Upper lobe of left lung (tissue), 4 donors: ENCODE data around the gene ZDHHC4.

Source experiments
- POLR2A ChIP-seq, 4 donors: fragments of 450-650 bp; IDR thresholded peaks; one replicate each; pipeline ENCODE4 v1.5.1; 2016 to 2017; ENCODE audit warnings: antibody characterized with exemption in 4 of 4, mild to moderate bottlenecking in 2 of 4
- POLR2AphosphoS5 ChIP-seq, 2 donors: sonication (generic); formaldehyde crosslinking; IDR thresholded peaks; one replicate each; pipeline ENCODE4 v1.5.1; 2017; ENCODE audit warnings: antibody characterized with exemption in 2 of 2
- TF ChIP-seq, protein P1 (sequence below), 6 experiments: fragments of 450-650 bp in 4 of 6; fragments of 200-600 bp in 2 of 6; sonication (generic) in 2 of 6; IDR thresholded peaks; one replicate each; pipeline ENCODE4 v1.5.1; 2016 to 2019; ENCODE audit warnings: antibody characterized with exemption in 6 of 6

DNA sequence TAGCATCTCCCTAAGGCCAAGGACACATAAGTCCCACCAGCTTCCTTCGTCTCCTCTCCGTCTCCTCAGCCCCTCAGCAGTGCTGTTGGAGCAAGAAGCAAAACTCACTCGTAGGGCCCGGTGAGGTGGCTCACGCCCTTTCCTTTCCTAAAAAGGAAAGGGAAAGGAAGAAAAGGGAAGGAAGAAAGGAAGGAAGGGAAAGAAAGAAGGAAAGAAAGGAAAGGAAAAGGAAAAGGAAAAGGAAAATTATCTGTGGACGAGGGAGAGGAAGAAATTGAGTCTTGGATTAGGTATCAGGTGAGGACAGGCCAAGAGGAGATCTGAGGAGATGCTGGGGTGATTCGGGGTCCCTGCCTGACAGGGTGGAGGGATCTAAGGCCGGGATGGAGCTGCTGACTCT lies 56.8 kb downstream of the ZDHHC4 start:
- TF ChIP-seq POLR2A (IDR thresholded peaks at IDR 0.05) (no peak), POLR2AphosphoS5 (IDR thresholded peaks at IDR 0.05) (no peak)
- TF ChIP-seq, protein P1, sequence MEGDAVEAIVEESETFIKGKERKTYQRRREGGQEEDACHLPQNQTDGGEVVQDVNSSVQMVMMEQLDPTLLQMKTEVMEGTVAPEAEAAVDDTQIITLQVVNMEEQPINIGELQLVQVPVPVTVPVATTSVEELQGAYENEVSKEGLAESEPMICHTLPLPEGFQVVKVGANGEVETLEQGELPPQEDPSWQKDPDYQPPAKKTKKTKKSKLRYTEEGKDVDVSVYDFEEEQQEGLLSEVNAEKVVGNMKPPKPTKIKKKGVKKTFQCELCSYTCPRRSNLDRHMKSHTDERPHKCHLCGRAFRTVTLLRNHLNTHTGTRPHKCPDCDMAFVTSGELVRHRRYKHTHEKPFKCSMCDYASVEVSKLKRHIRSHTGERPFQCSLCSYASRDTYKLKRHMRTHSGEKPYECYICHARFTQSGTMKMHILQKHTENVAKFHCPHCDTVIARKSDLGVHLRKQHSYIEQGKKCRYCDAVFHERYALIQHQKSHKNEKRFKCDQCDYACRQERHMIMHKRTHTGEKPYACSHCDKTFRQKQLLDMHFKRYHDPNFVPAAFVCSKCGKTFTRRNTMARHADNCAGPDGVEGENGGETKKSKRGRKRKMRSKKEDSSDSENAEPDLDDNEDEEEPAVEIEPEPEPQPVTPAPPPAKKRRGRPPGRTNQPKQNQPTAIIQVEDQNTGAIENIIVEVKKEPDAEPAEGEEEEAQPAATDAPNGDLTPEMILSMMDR (IDR thresholded peaks at IDR 0.05): no peak
